Measurements from ENCODE around the gene PHPT1.
"Not testable (repeated sequence)": the region's sequence is repeated elsewhere in the genome, so short reads cannot be mapped to it uniquely, and the experiment has no call there.

Gene PHPT1

DNA sequence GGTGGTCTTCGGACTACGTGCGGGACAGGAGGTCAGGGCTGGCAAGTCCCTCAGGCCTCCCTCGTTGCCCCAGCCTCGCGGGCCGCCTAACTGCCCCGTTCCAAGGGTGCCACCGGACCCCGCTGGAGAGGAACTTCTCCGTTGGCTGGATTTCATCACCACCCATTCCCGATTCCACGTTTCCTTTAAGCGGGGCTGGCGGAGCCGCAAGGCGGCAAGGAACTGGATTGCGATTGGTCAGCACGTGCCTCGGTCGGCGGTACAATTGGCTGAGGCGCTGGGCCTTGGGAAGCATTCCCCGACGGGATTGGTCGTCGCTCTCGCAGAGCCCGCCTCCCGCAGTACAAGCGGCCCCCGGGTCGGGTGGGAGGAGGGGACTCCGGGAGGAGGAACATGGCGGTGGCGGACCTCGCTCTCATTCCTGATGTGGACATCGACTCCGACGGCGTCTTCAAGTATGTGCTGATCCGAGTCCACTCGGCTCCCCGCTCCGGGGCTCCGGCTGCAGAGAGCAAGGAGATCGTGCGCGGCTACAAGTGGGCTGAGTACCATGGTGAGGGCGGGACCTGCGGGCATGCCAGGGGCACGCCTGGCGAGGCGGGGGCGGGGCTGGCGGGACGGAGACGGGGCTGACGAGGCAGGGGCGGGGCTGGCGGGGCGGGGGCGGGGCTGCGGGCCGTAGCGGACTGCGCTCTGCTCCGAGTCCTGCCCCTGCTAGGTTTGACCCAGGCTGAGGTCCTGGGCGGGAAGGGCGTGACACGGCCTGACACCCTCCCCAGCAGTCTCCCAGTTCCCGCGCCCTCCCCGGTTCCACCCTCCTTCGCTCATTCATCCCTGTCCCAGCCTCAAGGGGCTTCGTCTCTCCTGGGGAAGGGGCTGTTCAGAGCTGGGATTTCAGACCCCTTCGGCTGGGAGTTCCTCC lies at the start of gene PHPT1:
TSS of gene PHPT1 (plus strand) at position 372 of the 922 bp plus-strand sequence. CDS start at position 394, 22 bp downstream.
- DNase-seq (ENCODE audit: low spot score) = peak; percentile 97

DNA sequence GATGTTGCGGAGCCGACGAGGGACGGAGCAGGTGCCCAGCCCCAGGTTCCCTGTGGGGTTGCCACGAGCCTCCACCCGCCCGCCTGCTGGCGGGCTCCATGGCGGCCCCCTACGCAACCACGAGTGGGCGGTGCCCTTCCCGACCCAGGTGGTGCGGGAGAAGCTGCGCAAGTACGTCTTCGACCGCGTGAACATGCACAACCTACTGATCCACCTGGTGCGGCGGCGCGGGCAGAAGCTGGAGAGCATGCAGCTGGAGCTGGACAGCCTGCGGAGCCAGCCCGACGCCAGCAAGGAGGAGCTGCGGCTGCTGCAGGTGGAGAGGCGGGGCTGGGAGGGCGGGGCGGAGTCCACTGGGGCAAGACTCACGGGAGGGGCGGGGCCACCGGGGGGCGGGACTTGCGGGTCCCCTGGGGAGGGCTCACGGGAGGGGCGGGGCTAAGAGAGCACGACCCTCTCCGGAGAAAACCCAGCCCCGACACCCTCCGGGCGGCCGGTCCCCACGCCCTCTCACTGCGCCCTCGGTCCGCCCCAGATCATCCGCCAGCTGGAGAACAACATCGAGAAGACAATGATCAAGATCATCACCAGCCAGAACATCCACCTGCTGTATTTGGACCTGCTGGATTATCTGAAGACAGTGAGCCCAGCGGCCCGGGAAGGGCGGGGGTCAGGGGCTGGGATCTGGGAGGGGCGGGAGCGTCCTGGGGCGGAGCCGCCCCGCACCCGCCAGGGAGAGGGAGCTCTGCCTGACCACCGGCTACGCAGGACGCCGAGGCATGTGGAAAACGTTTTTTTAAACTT lies 49.2 kb upstream of the PHPT1 start:
- DNase-seq (ENCODE audit: low spot score) = peak; percentile 92

DNA sequence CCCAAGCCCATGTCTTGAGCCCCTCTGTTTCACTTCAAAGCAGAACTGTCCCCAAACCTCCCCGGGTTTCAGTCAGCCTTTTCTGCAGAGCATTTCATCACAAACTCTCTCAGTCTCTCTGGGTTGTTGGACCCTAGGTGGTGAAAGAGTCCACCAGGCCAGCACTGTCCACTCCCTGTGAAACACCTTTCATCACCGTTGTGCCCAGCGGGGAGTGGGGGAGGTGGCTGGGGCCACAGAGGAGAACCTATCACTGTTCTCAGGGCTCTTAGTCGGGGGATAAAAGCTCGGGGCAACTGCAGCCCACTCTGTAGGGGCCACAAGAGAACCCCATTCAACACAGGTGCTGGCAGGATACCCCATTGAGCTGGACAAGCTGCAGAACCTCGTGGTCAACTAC lies 46.9 kb upstream of the PHPT1 start:
- no peak for DNase-seq (ENCODE audit: low spot score)

DNA sequence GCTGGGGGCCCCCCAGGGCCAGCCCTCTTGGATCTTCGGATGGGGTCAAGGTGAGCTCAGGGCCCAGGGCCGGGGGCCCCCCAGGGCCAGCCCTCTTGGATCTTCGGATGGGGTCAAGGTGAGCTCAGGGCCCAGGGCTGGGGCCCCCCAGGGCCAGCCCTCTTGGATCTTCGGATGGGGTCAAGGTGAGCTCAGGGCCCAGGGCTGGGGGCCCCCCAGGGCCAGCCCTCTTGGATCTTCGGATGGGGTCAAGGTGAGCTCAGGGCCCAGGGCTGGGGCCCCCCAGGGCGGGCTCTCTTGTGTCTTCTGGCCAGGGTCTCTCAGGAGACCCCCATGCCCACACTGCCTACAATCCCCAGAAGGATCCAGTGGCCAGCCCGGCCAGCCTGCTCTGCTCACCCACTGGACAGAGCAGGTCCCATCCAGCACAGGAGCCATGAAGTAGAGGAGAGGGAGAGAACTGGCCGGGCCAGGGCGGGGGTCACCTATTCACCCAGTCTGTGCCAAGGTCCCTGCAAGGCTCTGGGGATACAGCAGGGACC lies 46.1 kb upstream of the PHPT1 start:
- DNase-seq (ENCODE audit: low spot score) = not testable (repeated sequence)

DNA sequence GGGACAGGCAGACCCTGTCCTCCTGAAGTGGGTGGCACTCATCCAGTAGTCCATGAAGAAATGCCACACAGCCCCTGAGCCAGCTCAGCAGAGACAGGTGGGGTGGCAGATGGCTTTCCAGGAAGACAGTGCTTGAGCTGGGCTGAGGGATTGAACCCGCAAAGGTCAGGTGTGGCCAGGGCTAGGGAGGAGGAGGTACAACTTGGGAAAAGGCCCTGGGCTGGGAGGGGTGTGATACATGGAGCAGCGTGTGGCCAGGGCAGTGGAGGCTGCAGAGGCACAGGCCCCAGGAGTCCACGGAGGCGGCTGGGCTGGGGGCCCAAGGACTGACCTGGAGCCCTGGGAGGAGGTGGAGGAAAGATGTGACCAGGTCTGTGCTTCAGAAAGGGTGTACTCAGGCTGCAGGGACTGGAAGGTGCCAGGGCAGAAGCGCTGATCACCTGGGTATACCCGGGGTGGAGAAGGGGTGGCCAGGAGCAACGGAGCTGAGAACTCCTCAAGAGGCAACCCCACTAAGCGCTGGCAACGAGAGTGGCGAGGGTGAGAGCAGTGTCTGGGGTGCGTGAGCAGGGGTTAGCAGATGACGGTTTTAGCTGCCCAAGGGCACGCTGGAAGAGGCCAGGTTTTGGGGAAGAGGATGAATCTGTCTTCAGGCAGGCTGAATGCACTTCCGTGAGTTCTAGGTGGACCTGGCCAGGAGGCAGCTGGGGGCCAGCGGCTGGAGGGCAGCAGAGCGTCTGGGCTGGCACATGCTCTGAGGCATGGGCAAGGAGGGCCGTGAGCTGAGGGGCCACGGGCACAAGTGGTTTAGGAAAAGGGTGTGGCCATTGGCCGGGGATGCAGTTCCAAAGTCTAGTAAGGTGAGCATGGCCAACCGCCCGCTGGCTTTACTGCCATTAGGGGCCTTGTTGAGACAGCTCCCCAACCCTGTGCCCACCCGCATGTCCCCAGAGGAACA lies 45.4 kb upstream of the PHPT1 start:
- DNase-seq (ENCODE audit: low spot score) = no peak

DNA sequence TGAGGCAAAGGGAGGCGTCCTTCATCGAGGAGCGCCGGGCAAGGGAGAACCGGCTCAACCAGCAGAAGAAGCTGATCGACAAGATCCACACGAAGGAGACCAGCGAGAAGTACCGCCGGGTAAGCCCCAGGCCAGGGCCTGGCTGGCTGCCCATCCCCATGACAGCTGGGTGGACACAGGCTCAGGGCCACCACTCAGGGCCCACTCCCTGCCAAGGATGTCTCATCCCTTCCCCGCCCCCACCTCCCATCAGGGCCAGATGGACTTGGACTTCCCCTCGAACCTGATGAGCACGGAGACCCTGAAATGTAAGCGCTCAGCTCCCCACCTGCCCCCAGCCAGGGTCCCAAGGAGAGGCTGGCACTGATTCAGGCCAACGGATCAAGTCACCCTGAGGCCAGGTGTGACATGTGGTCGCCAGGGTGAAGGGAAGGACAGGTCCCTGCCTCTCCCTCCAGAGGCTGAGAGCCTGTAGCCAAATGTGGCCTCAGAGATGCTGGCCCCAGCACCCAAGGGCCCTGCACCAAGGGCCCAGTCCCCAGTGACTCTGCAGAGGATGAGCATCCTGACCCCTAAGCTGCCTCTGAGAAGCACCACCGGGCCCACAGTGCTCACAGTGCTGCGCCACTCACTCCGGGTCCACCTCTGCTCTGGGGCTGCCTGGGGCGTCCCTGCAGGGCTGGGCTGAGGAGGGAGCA lies 44.6 kb upstream of the PHPT1 start:
- no peak for DNase-seq (ENCODE audit: low spot score)

DNA sequence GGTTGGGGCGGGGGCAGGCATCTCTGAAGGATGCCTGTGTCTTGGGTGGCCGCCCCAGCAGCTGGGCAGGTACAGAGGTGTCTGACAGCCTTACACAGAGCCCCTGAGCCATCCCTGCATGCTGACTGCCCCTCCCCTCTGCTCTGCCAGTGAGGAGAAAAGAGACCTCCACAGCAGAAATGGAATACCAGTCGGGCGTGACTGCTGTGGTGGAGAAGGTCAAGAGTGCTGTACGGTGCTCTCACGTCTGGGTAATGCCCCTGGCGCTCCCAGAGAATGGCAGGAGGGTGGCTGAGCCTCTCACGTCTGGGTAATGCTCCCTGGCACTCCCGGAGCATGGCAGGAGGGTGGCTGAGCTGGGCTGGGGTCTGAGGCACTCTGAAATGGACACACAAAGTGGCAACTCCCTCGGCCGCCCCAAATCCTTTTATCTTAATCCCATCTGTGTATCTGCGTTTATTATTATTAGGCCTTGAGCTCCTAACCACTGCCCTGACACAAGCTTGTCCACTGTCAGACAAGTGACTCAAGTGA lies 43.9 kb upstream of the PHPT1 start:
- DNase-seq (ENCODE audit: low spot score) = no peak

DNA sequence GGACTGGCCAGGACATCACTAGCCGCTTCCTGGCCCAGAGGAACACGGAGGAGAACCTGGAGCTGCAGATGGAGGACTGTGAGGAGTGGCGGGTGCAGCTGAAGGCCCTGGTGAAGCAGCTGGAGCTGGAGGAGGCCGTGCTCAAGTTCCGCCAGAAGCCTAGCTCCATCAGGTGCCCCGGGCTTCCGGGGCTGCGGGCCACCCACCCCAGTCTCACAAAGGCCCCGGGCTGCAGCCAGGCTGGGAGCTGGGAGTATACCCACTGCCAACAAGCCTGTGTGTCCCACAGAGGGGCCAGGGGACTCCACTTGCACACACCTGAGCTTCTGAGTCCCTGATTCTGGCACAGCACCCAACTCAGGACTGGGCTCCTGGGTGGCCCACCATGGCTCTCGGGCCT lies 43.1 kb upstream of the PHPT1 start:
- DNase-seq (ENCODE audit: low spot score) = no peak

DNA sequence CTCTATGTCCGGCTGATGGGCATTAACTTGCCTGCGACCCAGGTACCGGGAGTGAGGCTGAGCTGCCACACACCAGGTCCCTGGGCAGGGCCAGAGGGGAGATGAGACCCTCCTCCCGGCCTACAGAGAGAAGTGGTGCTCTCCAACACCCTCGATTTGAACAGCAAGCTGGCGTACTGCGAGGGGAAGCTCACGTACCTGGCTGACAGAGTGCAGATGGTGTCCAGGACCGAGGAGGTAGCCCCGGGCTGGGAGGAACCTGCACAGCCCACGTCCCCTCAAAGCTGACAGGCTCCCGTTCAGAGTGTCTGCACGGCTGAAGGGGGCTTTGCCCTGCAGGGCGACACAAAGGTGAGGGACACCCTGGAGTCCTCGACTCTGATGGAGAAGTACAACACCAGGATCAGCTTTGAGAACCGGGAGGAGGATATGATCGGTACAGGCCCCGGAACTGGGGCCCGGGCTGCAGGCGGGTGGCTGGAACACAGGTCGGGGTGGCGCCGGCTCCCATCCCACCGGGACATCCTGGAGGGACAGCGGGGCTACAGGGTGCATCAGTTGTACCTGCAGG lies 42.5 kb upstream of the PHPT1 start:
- no peak for DNase-seq (ENCODE audit: low spot score)

DNA sequence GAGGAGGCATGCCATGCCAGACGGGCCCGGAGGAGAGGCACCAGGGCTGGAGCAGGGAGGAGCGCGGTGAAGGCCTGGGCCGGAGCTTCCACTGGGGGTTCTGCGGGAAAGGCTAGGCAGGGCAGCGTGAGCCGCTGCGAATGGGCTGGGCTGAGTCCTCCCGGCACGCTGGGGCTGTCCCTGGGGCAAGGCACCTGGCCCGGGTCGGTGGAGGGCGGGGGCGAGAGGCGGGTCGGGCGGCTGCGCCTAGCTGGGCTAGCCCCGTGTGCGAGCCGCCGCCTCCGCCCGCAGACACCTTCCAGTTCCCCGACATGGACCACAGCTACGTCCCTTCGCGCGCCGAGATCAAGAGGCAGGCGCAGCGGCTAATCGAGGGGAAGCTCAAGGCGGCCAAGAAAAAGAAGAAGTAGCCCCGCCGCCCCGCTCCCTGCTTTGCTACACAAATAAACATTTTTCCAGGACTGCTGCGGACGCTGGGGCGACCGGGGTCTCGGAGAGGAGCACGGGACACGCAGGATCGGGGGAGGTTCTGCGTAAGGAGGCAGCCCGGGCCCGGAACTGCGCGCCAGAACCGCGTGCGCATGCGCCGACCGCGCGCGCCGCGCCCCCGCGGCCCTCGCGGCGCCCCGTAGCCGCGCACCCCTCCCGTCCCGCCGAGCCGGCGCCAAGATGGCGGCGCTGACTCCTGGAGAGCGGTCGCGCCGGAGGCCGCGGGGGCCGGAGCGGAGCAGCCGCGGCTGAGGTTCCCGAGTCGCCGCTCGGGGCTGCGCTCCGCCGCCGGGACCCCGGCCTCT lies 41.7 kb upstream of the PHPT1 start, which contains the start of gene RABL6:
TSS of gene RABL6 (plus strand) at position 668 of the 794 bp plus-strand sequence. CDS start 249 bp downstream, outside the sequence.
- DNase-seq (ENCODE audit: low spot score) = peak; percentile 73

DNA sequence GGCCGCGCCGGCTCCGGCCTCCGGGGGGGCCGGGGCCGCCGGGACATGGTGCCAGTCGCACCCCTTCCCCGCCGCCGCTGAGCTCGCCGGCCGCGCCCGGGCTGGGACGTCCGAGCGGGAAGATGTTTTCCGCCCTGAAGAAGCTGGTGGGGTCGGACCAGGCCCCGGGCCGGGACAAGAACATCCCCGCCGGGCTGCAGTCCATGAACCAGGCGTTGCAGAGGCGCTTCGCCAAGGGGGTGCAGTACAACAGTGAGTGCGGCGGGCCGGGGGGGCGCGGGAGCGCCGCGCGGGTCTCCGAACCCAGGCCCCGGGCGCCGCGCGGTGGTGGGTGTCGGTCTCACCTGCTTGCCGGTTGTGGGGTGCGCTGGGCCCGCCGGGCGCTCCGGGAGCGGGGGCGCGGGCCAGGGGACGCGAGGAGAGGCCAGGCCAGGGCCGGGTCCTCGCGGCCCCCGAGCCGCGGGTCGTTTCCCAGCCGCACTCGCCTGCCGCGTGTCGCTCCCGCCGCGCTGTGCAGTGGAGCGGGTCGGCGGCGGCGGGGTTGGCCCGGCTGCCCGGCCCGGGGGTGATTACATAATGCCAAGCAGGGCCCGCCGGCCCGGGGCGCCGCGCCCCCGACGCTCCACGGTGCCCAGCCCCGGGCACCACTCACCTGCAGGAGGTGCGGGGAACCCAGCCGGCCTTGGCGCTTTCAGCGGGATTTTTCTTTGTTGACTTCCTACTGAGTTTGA lies 41.0 kb upstream of the PHPT1 start:
- DNase-seq (ENCODE audit: low spot score) = peak; percentile 62

DNA sequence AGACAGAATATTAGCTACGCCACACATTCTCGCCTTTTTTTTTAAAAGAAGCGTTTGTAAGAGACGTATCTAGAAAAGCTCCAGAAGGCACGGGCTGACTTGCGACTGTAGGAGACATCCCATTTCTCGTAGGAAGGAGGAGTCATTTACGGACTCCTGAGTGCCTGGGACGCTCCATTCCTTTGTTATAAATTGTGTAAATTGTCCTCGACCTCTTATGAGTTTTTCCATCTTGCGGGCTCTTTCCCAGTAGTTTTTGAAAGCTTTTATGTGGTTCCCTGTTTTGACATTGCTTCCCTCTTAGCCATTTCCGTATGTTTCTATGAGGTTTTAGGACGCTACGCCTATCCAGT lies 40.4 kb upstream of the PHPT1 start:
- DNase-seq (ENCODE audit: low spot score) = no peak

DNA sequence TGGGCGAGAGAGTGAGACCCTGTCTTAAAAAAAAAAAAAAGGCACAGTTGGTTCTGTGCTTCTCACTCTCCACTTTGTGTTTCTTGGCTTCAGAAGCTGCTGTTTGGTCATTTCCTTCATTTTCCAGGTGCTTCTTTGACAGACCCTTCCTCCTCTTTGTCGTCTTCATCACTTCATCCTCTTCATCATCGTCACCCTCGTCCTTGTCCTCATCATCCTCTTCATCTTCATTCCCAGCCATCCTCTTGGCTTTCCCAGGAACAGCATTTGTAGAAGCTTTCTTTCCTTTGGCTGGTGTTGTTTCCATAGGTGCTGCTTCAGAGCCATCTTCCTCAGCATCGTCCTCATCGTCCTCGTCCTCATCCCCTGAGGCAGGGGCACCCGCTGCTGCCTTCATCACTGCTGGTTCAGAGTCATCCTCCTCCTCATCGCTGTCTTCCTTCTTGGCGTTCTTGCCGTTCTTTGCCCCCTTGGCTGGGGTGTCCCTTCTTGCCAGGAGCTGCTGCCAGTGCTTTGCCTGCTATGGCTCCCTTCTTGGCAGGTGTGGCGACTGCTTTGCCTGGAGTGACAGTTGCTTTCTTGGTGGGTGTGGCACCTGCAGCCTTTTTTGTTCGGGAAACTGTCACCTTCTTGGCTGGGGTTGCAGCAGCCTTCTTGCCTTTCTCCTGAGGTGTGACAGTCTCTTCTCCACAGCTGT lies 34.3 kb upstream of the PHPT1 start:
- DNase-seq (ENCODE audit: low spot score) = no peak

DNA sequence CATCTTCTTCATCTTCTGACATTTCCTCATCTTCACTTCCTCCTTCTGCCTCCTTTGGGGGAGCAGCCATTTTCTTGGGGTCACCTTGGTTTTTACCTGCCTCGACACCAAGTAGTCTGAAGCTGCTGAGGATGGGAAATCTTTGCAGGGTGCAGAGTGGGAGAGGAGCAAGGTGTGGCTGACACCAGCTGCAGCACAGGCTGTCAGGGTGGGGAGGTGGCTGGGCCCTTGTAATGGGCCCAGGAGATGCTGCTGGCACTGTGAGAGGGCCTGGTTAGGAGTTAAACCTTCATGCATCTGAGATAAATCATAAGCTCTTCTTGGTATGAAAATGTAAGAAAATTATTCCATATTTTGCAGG lies 33.8 kb upstream of the PHPT1 start:
- no peak for DNase-seq (ENCODE audit: low spot score)

DNA sequence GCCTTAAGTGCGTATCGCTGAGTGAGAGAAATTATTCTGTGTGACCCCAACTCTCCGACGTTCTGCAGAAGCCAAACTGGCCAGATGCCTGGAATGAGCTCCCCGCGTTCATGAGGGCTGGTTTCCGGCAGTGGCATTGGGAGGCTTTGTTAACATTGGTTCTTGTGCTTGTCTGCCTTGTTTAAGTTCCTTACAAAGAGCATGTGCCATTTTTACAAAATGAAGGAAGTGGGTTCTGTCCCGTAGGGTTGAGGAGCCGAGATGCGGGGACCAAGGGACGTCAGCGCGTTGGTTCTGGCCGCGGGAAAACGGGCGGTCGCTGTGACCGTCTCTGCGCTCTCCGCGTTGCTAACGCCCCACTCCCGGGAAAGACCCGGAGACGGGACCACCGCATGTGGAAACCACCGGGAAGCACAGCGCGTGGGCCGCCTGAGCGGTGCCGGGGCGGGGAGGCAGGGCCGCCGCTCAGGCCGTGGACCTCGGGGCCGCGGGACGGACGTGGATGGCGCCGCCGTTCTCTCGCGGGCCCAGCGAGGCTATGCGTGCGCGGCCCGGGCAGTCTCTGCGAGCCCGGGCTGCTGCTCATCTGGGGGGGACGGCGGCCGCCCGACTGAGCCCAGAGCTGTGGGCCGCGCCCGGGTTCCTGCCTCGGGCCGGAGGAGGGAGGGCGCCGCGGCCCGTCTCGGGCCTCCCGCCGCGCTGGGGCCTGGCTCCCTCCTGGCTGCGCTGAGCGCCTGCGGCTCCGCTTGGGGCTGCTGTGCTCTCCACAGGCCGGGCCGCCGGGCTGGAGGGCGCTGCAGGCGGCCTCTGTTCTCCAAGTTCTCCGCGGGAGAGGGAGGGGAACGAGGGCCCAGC lies 28.0 kb upstream of the PHPT1 start:
- DNase-seq (ENCODE audit: low spot score) = no peak

DNA sequence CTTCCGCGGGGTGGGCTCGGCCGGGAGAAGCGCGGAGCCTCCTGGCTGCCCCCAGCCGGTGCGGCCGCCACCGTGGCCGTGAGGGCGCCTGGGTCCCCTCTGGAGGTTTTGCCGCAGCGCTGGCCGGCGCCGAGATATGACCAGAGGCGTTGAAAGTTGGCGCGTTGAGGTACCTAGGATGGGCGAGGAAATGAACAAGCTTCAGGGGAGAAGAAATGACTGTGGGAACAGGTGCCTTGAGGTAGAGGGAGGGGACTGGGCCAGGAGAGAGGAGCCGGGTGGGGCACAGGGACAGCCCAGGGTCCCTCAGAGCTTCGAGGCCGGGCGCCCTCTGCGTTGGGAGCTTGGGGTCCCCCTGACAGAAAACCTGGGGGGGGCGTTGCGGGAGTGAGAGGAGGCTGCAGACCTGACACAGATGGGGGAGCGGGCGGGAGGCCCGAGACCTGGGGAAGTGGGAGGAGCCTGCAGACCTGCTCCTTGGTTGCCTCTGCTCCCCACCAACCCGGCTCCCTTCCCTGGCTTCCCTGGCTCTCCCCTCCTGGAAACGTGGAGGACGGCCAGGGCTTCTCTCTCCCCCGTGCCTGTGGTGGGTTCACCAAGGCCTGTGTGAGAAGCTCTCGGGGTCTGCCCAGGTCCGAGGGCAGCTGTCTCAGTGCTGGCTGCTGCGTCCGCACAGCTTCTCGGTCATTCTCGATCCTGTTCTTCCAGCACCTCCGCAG lies 27.2 kb upstream of the PHPT1 start:
- no peak for DNase-seq (ENCODE audit: low spot score)
